ENCODE data around the gene GTSE1.
A peak's percentile ranks its signal among the peaks of the same experiment; 100 is the strongest.

GTSE1 gene

GRCh38 chr22:46296257-46297150 is at the start of gene GTSE1:
Gene GTSE1, plus strand, starts transcription at chr22:46296870. Its CDS starts 531 bp downstream, at chr22:46297401.
- H3K4me3 ChIP-seq (ENCODE audit: low read length), result peak within 1 kb of the TSS; percentile 54
- peaks cover 18% of the 10 kb centered on the region for H3K4me1 ChIP-seq (ENCODE audit: control insufficient read depth, insufficient read depth, low read length)
- no peaks in the 10 kb centered on the region for H3K27me3 ChIP-seq (ENCODE audit: control insufficient read depth, insufficient read depth, low read length)
- H3K9ac ChIP-seq (ENCODE audit: low read length), result peak within 1 kb of the TSS; percentile 76
- no peaks in the 10 kb centered on the region for H3K9me3 ChIP-seq (ENCODE audit: control insufficient read depth, low read length)
- no peaks in the 10 kb centered on the region for H3K36me3 ChIP-seq (ENCODE audit: control insufficient read depth, insufficient read depth, low read length)

- no peak overlapping the region for H3K4me3 ChIP-seq (ENCODE audit: low read length)
- H3K4me1 ChIP-seq (ENCODE audit: control insufficient read depth, insufficient read depth, low read length), result peaks cover 9% of the 10 kb centered on the region
- H3K9me3 ChIP-seq (ENCODE audit: control insufficient read depth, low read length), result no peaks in the 10 kb centered on the region
- H3K27me3 ChIP-seq (ENCODE audit: control insufficient read depth, insufficient read depth, low read length), result no peaks in the 10 kb centered on the region
- H3K36me3 ChIP-seq (ENCODE audit: control insufficient read depth, insufficient read depth, low read length), result no peaks in the 10 kb centered on the region
- H3K9ac ChIP-seq (ENCODE audit: low read length), result no peak overlapping the region
Measured at GRCh38 chr22:46247443-46247975, 49.2 kb upstream of the GTSE1 start.

- Histone ChIP-seq H3K9me3 (ENCODE audit: control insufficient read depth, low read length) (no peaks in the 10 kb centered on the region), H3K9ac (ENCODE audit: low read length) (peak within 1 kb of the TSS; percentile 88), H3K36me3 (ENCODE audit: control insufficient read depth, insufficient read depth, low read length) (no peaks in the 10 kb centered on the region), H3K27me3 (ENCODE audit: control insufficient read depth, insufficient read depth, low read length) (no peaks in the 10 kb centered on the region), H3K4me1 (ENCODE audit: control insufficient read depth, insufficient read depth, low read length) (peaks cover 9% of the 10 kb centered on the region), H3K4me3 (ENCODE audit: low read length) (peak within 1 kb of the TSS; percentile 67)
Measured at GRCh38 chr22:46250035-46250782, 46.5 kb upstream of the GTSE1 start, which contains the start of gene CDPF1. Gene CDPF1, minus strand, starts transcription at chr22:46250293. Its CDS starts 2,009 bp downstream, at chr22:46248284.

- H3K9ac ChIP-seq (ENCODE audit: low read length), result peak overlapping the region; percentile 88
- H3K36me3 ChIP-seq (ENCODE audit: control insufficient read depth, insufficient read depth, low read length), result no peaks in the 10 kb centered on the region
- peaks cover 9% of the 10 kb centered on the region for H3K4me1 ChIP-seq (ENCODE audit: control insufficient read depth, insufficient read depth, low read length)
- H3K9me3 ChIP-seq (ENCODE audit: control insufficient read depth, low read length), result no peaks in the 10 kb centered on the region
- peak overlapping the region; percentile 67 for H3K4me3 ChIP-seq (ENCODE audit: low read length)
- H3K27me3 ChIP-seq (ENCODE audit: control insufficient read depth, insufficient read depth, low read length), result no peaks in the 10 kb centered on the region
Measured at GRCh38 chr22:46250783-46251125, 45.9 kb upstream of the GTSE1 start.

- Histone ChIP-seq H3K4me3 (ENCODE audit: low read length) (no peak overlapping the region), H3K27me3 (ENCODE audit: control insufficient read depth, insufficient read depth, low read length) (no peaks in the 10 kb centered on the region), H3K4me1 (ENCODE audit: control insufficient read depth, insufficient read depth, low read length) (peaks cover 9% of the 10 kb centered on the region), H3K9ac (ENCODE audit: low read length) (peak overlapping the region; percentile 88), H3K9me3 (ENCODE audit: control insufficient read depth, low read length) (no peaks in the 10 kb centered on the region), H3K36me3 (ENCODE audit: control insufficient read depth, insufficient read depth, low read length) (no peaks in the 10 kb centered on the region)
Measured at GRCh38 chr22:46251266-46251665, 45.4 kb upstream of the GTSE1 start.

GRCh38 chr22:46251816-46252380 is 44.8 kb upstream of the GTSE1 start:
- Histone ChIP-seq H3K4me1 (ENCODE audit: control insufficient read depth, insufficient read depth, low read length) (peaks cover 9% of the 10 kb centered on the region), H3K36me3 (ENCODE audit: control insufficient read depth, insufficient read depth, low read length) (no peaks in the 10 kb centered on the region), H3K4me3 (ENCODE audit: low read length) (no peak overlapping the region), H3K9ac (ENCODE audit: low read length) (no peak overlapping the region), H3K9me3 (ENCODE audit: control insufficient read depth, low read length) (no peaks in the 10 kb centered on the region), H3K27me3 (ENCODE audit: control insufficient read depth, insufficient read depth, low read length) (no peaks in the 10 kb centered on the region)

GRCh38 chr22:46256358-46256958 is 40.2 kb upstream of the GTSE1 start:
- H3K4me1 ChIP-seq (ENCODE audit: control insufficient read depth, insufficient read depth, low read length), result peaks cover 2% of the 10 kb centered on the region
- H3K36me3 ChIP-seq (ENCODE audit: control insufficient read depth, insufficient read depth, low read length), result no peaks in the 10 kb centered on the region
- no peak overlapping the region for H3K4me3 ChIP-seq (ENCODE audit: low read length)
- H3K27me3 ChIP-seq (ENCODE audit: control insufficient read depth, insufficient read depth, low read length), result no peaks in the 10 kb centered on the region
- no peak overlapping the region for H3K9ac ChIP-seq (ENCODE audit: low read length)
- H3K9me3 ChIP-seq (ENCODE audit: control insufficient read depth, low read length), result no peaks in the 10 kb centered on the region

GRCh38 chr22:46259374-46259773 is 37.3 kb upstream of the GTSE1 start:
- peaks cover 3% of the 10 kb centered on the region for H3K4me1 ChIP-seq (ENCODE audit: control insufficient read depth, insufficient read depth, low read length)
- H3K27me3 ChIP-seq (ENCODE audit: control insufficient read depth, insufficient read depth, low read length), result no peaks in the 10 kb centered on the region
- no peaks in the 10 kb centered on the region for H3K9me3 ChIP-seq (ENCODE audit: control insufficient read depth, low read length)
- H3K9ac ChIP-seq (ENCODE audit: low read length), result no peak overlapping the region
- H3K4me3 ChIP-seq (ENCODE audit: low read length), result no peak overlapping the region
- H3K36me3 ChIP-seq (ENCODE audit: control insufficient read depth, insufficient read depth, low read length), result no peaks in the 10 kb centered on the region

GRCh38 chr22:46260038-46260437 is 36.6 kb upstream of the GTSE1 start:
- Histone ChIP-seq H3K4me1 (ENCODE audit: control insufficient read depth, insufficient read depth, low read length) (peaks cover 7% of the 10 kb centered on the region), H3K36me3 (ENCODE audit: control insufficient read depth, insufficient read depth, low read length) (no peaks in the 10 kb centered on the region), H3K9ac (ENCODE audit: low read length) (no peak overlapping the region), H3K4me3 (ENCODE audit: low read length) (no peak overlapping the region), H3K9me3 (ENCODE audit: control insufficient read depth, low read length) (no peaks in the 10 kb centered on the region), H3K27me3 (ENCODE audit: control insufficient read depth, insufficient read depth, low read length) (no peaks in the 10 kb centered on the region)

GRCh38 chr22:46262449-46263215 is 34.0 kb upstream of the GTSE1 start:
- Histone ChIP-seq H3K4me3 (ENCODE audit: low read length) (no peak overlapping the region), H3K36me3 (ENCODE audit: control insufficient read depth, insufficient read depth, low read length) (no peaks in the 10 kb centered on the region), H3K4me1 (ENCODE audit: control insufficient read depth, insufficient read depth, low read length) (peaks cover 10% of the 10 kb centered on the region), H3K27me3 (ENCODE audit: control insufficient read depth, insufficient read depth, low read length) (no peaks in the 10 kb centered on the region), H3K9me3 (ENCODE audit: control insufficient read depth, low read length) (no peaks in the 10 kb centered on the region), H3K9ac (ENCODE audit: low read length) (no peak overlapping the region)

GRCh38 chr22:46263216-46263590 is 33.5 kb upstream of the GTSE1 start, which contains the start of gene PKDREJ:
Gene PKDREJ, minus strand, starts transcription at chr22:46263343. Its CDS starts 21 bp downstream, at chr22:46263322.
- Histone ChIP-seq H3K27me3 (ENCODE audit: control insufficient read depth, insufficient read depth, low read length) (no peaks in the 10 kb centered on the region), H3K9me3 (ENCODE audit: control insufficient read depth, low read length) (no peaks in the 10 kb centered on the region), H3K36me3 (ENCODE audit: control insufficient read depth, insufficient read depth, low read length) (no peaks in the 10 kb centered on the region), H3K4me1 (ENCODE audit: control insufficient read depth, insufficient read depth, low read length) (peaks cover 10% of the 10 kb centered on the region), H3K9ac (ENCODE audit: low read length) (peak within 1 kb of the TSS; percentile 24), H3K4me3 (ENCODE audit: low read length) (no peak within 1 kb of the TSS)

All from mucosa of stomach (tissue), 1 donor.